Stomach (tissue), 9 donors: ENCODE data around the gene GALM. TPM values are rescaled to one million over a fixed set of nuclear protein-coding genes. Genes with fewer than 3 reads are reported as not detected.

Experiments used
- DNase-seq, 2 donors: peaks; one replicate each; pipeline versions ENCODE4 v3.0.0 to v3.0.0-alpha.2; 2013 to 2019
- H3K27ac ChIP-seq, 5 donors: fragments of 200-600 bp in 4 of 5; sonication (generic) in 4 of 5; one replicate each; pipeline ENCODE4 v1.5.1; 2013 to 2019; ENCODE audit warnings: mild to moderate bottlenecking in 1 of 5, moderate library complexity in 1 of 5
- H3K27me3 ChIP-seq, 3 donors: fragments of 200-600 bp; sonication (generic); one replicate each; pipeline ENCODE4 v1.5.1; 2017 to 2019; ENCODE audit warnings: mixed run types in 1 of 3
- H3K36me3 ChIP-seq, 4 donors: fragments of 200-600 bp; sonication (generic); 1 replicate in 3 of 4; 2 replicates in 1 of 4; pipeline ENCODE4 v1.5.1; 2016 to 2019
- H3K4me1 ChIP-seq, 4 donors: fragments of 200-600 bp; sonication (generic); one replicate each; pipeline ENCODE4 v1.5.1; 2016 to 2019
- H3K4me3 ChIP-seq, 4 donors: fragments of 200-600 bp; sonication (generic) in 3 of 4; one replicate each; pipeline ENCODE4 v1.5.1; 2016 to 2019; ENCODE audit warnings: mild to moderate bottlenecking in 1 of 4
- H3K9me3 ChIP-seq, 4 donors: fragments of 200-600 bp; sonication (generic); one replicate each; pipeline ENCODE4 v1.5.1; 2016 to 2019
- EP300 ChIP-seq: sonication (generic); formaldehyde crosslinking; IDR thresholded peaks from one replicate; pipeline ENCODE4 v1.6.1; 2017; ENCODE audit warnings: antibody characterized with exemption
- POLR2A ChIP-seq, 4 donors: fragments of 450-650 bp; IDR thresholded peaks; one replicate each; pipeline ENCODE4 v1.6.1; 2016; ENCODE audit warnings: antibody characterized with exemption in 4 of 4, control low read depth in 2 of 4, mild to moderate bottlenecking in 1 of 4, moderate library complexity in 1 of 4
- POLR2AphosphoS5 ChIP-seq, 3 donors: sonication (generic); formaldehyde crosslinking; IDR thresholded peaks; one replicate each; pipeline ENCODE4 v1.6.1; 2016; ENCODE audit warnings: antibody characterized with exemption in 3 of 3
- WGBS, 5 donors: extraction: QIAGEN DNeasy Blood & Tissue Kit in 3 of 5; methylation state at CpG; one replicate each; pipeline versions ENCODE4 v1.1.5 to v1.1.7; 2013 to 2018; 5-methylcytosine and 5-hydroxymethylcytosine counted together
- intact Hi-C: fragments of 100-400 bp; cut with DNase I; formaldehyde crosslinking; loops from one replicate; pipeline ENCODE4 v1.15.1; 2023; ENCODE audit warnings: low total_unique reads
- polyA plus RNA-seq, 3 donors: library from polyadenylated mRNA; stranded (reverse); fragments of 200-250 nt; gene quantifications; one replicate each; pipeline ENCODE4 v1.2.3, GENCODE V29; 2013
- total RNA-seq, 5 donors: library from RNA; depleted of rRNA; stranded (reverse); fragments of >200 nt; gene quantifications; one replicate each; pipeline versions ENCODE4 v1.1.0 to v1.2.3, GENCODE V29; 2014 to 2016
- TF ChIP-seq, protein P1 (sequence below), 7 experiments: fragments of 450-650 bp in 4 of 7; fragments of 200-600 bp in 3 of 7; sonication (generic) in 3 of 7; IDR thresholded peaks; one replicate each; pipeline ENCODE4 v1.5.1; 2016 to 2019; ENCODE audit warnings: antibody characterized with exemption in 7 of 7, control low read depth in 2 of 7, mild to moderate bottlenecking in 1 of 7
- donor health status: healthy with polysubstance abuse.
- donor health status: Bipolar disorder and iron deficiency.
- donor health status: healthy.

The GALM gene
- total and polyA plus RNA-seq, 8 donors = 2.2 to 17.8 (median 9.3) TPM; not detected in 1

GRCh38 chr2:38720613-38721241 lies 54.8 kb downstream of the GALM start:
- DNase-seq = peak; percentile 60 to 83
- Histone ChIP-seq H3K4me3 (no peak overlapping the region), H3K4me1 (peaks cover 0 to 16% (median 6%) of the 10 kb centered on the region in 4 donors), H3K27me3 (no peaks in the 10 kb centered on the region), H3K36me3 (no peaks in the 10 kb centered on the region), H3K27ac (peak overlapping the region in 3 of 5 donors; percentile 5 to 42 (median 42)), H3K9me3 (no peaks in the 10 kb centered on the region)
- intact Hi-C loops = no loop called here
- WGBS, 5 donors = 39 to 54% (median 42%) methylated on average over 4 of the region's 4 CpGs
- TF ChIP-seq, protein P1, sequence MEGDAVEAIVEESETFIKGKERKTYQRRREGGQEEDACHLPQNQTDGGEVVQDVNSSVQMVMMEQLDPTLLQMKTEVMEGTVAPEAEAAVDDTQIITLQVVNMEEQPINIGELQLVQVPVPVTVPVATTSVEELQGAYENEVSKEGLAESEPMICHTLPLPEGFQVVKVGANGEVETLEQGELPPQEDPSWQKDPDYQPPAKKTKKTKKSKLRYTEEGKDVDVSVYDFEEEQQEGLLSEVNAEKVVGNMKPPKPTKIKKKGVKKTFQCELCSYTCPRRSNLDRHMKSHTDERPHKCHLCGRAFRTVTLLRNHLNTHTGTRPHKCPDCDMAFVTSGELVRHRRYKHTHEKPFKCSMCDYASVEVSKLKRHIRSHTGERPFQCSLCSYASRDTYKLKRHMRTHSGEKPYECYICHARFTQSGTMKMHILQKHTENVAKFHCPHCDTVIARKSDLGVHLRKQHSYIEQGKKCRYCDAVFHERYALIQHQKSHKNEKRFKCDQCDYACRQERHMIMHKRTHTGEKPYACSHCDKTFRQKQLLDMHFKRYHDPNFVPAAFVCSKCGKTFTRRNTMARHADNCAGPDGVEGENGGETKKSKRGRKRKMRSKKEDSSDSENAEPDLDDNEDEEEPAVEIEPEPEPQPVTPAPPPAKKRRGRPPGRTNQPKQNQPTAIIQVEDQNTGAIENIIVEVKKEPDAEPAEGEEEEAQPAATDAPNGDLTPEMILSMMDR (IDR thresholded peaks at IDR 0.05) = no peak
- TF ChIP-seq POLR2AphosphoS5 (IDR thresholded peaks at IDR 0.05) = peak in 2 of 3 donors; percentile 47 to 58
- TF ChIP-seq POLR2A (IDR thresholded peaks at IDR 0.05) = no peak

DNA sequence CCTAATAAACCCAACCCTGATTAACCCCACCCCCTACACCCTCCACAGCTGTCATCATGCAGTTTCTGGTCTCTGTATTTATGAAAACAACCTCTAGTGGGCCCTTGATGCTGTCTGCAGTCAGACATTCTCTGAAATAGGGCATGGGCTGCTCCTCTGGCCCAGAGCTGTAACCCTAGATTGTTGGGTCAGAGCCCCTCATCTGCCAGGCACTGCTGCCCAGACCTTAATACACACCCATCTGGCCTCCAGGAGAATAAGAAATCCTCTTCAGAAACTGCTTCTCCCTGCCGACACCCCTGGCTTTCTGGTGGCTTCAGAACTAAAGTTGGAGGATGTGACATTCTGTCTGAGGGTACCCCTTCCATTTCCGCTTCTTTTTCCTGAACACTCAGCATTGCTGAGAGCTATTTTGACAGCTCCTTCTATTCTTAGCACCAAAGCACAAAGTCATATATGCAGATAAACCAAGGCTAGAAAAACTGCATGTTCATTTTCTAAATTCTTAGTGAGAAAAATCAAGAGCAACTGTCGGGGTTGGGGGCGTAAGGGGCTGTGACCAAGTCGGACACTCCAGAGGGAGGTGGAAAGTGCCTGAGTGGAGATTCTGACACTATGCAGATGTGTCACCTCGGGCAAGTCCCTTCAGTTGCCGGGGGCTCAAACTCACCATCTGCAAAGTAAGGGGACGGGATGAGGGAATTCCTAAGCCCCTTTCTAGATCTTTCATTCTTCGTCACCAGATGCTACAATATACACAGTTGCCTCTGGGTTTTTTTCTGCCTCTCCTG lies 56.6 kb downstream of the GALM start:
- TF ChIP-seq POLR2A (IDR thresholded peaks at IDR 0.05) (no peak), EP300 (no peak), POLR2AphosphoS5 (IDR thresholded peaks at IDR 0.05) (no peak)
- TF ChIP-seq, protein P1 (IDR thresholded peaks at IDR 0.05) = no peak
- H3K27ac ChIP-seq = peak overlapping the region in 2 of 5 donors; percentile 6 to 18
- no peaks in the 10 kb centered on the region for H3K36me3 ChIP-seq
- H3K27me3 ChIP-seq = no peaks in the 10 kb centered on the region
- DNase-seq = no peak
- no peaks in the 10 kb centered on the region for H3K9me3 ChIP-seq
- 55 to 76% (median 71%) methylated on average over 9 of the region's 9 CpGs for WGBS, 5 donors
- H3K4me3 ChIP-seq = no peak overlapping the region
- peaks cover 0 to 16% (median 6%) of the 10 kb centered on the region in 4 donors for H3K4me1 ChIP-seq
- intact Hi-C loops = no loop called here

DNA sequence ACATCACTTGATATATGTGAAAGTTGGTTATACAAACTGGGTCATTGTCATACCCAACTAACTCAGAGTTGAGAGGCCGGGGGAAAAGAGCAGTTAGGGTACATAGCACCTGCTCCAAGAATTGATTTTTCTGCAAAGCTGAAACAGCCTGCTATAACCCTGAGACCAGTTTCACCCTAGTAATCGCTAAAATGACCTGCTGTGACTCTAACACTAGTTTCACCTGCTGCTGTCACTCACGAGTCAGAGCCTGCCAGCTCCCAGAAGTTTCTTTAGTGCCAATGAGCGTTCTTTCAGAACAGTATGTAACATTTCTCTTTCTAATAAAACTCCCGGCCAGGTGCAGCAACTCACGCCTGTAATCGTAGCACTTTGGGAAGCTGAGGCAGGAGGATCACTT lies 57.3 kb downstream of the GALM start:
- intact Hi-C loops = no loop called here
- Histone ChIP-seq H3K27ac (no peak overlapping the region), H3K4me1 (peaks cover 0 to 16% (median 6%) of the 10 kb centered on the region in 4 donors), H3K4me3 (no peak overlapping the region), H3K9me3 (no peaks in the 10 kb centered on the region), H3K27me3 (no peaks in the 10 kb centered on the region), H3K36me3 (no peaks in the 10 kb centered on the region)
- 75 to 83% (median 79%) methylated on average over 7 of the region's 7 CpGs for WGBS, 5 donors
- no peak for DNase-seq
- TF ChIP-seq POLR2A (IDR thresholded peaks at IDR 0.05) (no peak), POLR2AphosphoS5 (IDR thresholded peaks at IDR 0.05) (no peak), EP300 (no peak)
- TF ChIP-seq, protein P1 (IDR thresholded peaks at IDR 0.05) = no peak

GRCh38 chr2:38727661-38728060 lies 61.7 kb downstream of the GALM start:
- no peak overlapping the region for H3K4me3 ChIP-seq
- intact Hi-C loops = loop anchor here (5.0 kb wide), 1 partner anchor 145 kb away; no protein-coding TSS in a partner anchor
- no peaks in the 10 kb centered on the region for H3K27me3 ChIP-seq
- H3K36me3 ChIP-seq = peaks cover 0 to 35% (median 33%) of the 10 kb centered on the region in 4 donors
- DNase-seq = no peak
- no peaks in the 10 kb centered on the region for H3K9me3 ChIP-seq
- no peak overlapping the region for H3K27ac ChIP-seq
- 76 to 91% (median 90%) methylated on average over 1 of the region's 1 CpG for WGBS, 5 donors
- H3K4me1 ChIP-seq = no peaks in the 10 kb centered on the region
- TF ChIP-seq POLR2A (IDR thresholded peaks at IDR 0.05) = no peak
- TF ChIP-seq EP300 = no peak
- TF ChIP-seq, protein P1 (IDR thresholded peaks at IDR 0.05) = no peak
- TF ChIP-seq POLR2AphosphoS5 (IDR thresholded peaks at IDR 0.05) = no peak
